ENCODE data around the gene PPFIBP2.

GRCh38 chr11:7511401-7511800 is 2.4 kb upstream of the PPFIBP2 start:
- no peak for TF ChIP-seq ZFP36 (IDR thresholded peaks at IDR 0.05; ENCODE audit: borderline replicate concordance, partially characterized antibody)
- TF ChIP-seq POLR2AphosphoS2 (conservative IDR thresholded peaks at IDR 0.05; ENCODE audit: low read length) = no peak
- TF ChIP-seq, protein P1, sequence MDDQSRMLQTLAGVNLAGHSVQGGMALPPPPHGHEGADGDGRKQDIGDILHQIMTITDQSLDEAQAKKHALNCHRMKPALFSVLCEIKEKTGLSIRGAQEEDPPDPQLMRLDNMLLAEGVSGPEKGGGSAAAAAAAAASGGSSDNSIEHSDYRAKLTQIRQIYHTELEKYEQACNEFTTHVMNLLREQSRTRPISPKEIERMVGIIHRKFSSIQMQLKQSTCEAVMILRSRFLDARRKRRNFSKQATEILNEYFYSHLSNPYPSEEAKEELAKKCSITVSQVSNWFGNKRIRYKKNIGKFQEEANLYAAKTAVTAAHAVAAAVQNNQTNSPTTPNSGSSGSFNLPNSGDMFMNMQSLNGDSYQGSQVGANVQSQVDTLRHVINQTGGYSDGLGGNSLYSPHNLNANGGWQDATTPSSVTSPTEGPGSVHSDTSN (IDR thresholded peaks at IDR 0.05) = no peak
- no peak for TF ChIP-seq ESRRA (IDR thresholded peaks at IDR 0.05; ENCODE audit: borderline replicate concordance, low read length)
- TF ChIP-seq RAD21 (conservative IDR thresholded peaks at IDR 0.05 in 1 of 2, IDR thresholded peaks at IDR 0.05 in 1 of 2) = no peak
- TF ChIP-seq, protein P2, sequence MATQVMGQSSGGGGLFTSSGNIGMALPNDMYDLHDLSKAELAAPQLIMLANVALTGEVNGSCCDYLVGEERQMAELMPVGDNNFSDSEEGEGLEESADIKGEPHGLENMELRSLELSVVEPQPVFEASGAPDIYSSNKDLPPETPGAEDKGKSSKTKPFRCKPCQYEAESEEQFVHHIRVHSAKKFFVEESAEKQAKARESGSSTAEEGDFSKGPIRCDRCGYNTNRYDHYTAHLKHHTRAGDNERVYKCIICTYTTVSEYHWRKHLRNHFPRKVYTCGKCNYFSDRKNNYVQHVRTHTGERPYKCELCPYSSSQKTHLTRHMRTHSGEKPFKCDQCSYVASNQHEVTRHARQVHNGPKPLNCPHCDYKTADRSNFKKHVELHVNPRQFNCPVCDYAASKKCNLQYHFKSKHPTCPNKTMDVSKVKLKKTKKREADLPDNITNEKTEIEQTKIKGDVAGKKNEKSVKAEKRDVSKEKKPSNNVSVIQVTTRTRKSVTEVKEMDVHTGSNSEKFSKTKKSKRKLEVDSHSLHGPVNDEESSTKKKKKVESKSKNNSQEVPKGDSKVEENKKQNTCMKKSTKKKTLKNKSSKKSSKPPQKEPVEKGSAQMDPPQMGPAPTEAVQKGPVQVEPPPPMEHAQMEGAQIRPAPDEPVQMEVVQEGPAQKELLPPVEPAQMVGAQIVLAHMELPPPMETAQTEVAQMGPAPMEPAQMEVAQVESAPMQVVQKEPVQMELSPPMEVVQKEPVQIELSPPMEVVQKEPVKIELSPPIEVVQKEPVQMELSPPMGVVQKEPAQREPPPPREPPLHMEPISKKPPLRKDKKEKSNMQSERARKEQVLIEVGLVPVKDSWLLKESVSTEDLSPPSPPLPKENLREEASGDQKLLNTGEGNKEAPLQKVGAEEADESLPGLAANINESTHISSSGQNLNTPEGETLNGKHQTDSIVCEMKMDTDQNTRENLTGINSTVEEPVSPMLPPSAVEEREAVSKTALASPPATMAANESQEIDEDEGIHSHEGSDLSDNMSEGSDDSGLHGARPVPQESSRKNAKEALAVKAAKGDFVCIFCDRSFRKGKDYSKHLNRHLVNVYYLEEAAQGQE (IDR thresholded peaks at IDR 0.05) = no peak

All from A549 (cell line).